GM21576 (cell line): ENCODE measurements around the gene PARP6.

Experiments used
- ATAC-seq: cut with Tn5 transposase; IDR thresholded peaks from one replicate; pipeline ENCODE4 v1.9.1; 2021; ENCODE audit warnings: mild to moderate bottlenecking, moderate library complexity; ENCODE audit not compliant: unreplicated experiment

Gene PARP6, protein sequence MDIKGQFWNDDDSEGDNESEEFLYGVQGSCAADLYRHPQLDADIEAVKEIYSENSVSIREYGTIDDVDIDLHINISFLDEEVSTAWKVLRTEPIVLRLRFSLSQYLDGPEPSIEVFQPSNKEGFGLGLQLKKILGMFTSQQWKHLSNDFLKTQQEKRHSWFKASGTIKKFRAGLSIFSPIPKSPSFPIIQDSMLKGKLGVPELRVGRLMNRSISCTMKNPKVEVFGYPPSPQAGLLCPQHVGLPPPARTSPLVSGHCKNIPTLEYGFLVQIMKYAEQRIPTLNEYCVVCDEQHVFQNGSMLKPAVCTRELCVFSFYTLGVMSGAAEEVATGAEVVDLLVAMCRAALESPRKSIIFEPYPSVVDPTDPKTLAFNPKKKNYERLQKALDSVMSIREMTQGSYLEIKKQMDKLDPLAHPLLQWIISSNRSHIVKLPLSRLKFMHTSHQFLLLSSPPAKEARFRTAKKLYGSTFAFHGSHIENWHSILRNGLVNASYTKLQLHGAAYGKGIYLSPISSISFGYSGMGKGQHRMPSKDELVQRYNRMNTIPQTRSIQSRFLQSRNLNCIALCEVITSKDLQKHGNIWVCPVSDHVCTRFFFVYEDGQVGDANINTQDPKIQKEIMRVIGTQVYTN

DNA sequence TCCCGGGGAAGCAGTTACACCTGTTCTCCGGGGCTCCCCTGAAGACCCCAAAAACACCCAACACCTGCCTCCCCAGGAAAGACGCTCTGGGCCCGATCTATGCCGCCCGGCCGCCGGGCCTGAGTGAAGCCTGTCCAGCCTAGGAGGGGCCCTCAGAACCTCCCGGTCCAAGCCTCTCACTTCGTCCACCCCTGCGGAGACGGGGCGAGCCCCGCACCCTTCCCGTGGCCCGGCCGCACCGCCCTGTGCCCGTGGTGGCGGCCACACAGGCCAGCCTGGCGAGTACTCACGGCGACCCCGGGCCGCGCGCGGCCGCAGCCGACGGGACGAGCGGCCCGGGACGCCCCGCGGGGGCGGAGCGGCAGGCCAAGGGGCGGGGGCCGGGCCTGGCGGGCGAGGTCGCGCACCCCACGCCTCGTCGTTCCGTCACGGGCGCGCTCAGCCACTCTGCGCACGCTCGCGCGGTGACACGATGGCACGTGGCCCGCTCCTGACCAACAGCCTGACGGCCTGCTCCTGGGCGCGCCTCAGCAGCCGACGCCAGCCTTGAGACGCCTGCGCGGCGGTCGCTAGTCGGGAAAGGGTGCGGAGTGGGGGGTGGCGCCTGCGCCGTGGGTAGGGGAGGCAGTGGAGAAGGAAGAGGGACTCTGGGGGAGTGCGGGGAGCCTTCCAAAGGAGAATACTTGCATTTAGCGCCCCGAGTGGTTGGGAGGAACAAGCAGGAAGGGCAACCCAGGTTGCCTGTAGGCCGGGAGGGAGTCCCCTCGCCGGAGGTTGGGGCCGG is at the start of gene PARP6:
PARP6 (minus strand) TSS at position 342 of the 784 bp plus-strand sequence. CDS start 5,077 bp downstream, outside the sequence.
- ATAC-seq: peak; percentile 89

DNA sequence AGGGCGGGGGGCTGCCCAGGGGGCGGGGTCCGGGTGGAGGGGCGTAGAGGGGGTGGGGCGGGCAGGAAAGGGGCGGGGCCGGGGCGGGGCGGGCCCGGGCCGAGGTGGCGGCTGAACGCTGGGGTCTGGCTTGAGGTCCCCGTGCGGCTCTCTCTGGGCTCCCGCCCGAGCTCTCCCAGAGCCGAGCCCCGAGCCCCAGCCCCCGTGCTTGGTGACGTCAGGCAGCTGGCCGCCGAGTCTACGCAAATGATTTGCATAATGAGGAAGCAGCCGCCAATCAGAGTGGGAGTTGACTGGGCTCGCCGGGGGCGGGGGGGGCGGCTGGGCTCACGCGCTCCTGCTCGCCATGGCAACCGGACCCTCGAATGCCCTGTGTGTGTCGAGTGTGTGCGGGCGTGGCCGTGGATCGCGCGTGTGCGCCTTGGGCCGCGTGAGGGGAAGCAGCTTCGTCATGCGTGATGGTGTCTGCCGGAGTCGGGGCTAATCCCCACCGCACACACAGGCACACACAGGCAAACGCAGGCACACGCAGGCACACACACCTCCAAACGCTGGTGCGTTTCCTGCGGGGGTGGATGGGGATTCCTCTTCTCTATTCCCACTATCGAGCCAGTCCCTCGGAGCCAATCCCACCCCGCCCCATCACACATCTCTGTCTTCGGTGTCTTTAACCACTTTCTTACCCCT is 47.8 kb upstream of the PARP6 start, which contains the start of gene CELF6:
CELF6 (minus strand) TSS at position 173 of the 687 bp plus-strand sequence. CDS start 283 bp downstream, outside the sequence.
- ATAC-seq: peak; percentile 55

DNA sequence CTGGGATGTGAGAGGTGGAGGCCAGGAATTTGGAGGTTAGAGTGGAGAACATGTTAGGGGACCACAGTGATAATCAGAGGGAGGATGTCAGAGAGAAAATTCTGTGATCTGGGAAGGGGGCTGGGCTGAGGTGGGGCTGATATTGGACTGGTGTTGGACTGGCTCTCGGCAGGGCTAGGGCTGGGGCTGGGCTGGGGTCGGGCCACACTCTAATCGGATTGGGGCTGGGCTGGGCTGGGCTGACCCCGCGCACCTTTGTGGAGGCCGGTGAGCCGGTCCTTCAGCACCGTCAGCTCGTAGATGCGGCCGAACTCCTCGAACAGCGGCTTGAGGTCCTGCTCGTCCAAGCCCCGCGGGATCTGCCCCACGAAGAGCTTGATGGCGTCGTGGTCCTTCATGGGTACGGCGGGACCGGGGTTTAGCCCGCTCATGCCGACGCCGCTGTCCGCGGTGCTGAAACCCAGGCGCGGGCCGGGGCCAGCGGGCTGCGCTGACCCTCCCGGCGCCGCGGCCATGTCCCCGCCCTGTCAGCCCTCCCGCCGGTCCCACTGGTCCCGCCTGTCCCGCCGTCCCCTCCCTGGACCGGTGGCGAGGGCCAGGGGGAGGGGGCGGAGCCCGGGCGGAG is 47.1 kb upstream of the PARP6 start:
- peak; percentile 21 for ATAC-seq

DNA sequence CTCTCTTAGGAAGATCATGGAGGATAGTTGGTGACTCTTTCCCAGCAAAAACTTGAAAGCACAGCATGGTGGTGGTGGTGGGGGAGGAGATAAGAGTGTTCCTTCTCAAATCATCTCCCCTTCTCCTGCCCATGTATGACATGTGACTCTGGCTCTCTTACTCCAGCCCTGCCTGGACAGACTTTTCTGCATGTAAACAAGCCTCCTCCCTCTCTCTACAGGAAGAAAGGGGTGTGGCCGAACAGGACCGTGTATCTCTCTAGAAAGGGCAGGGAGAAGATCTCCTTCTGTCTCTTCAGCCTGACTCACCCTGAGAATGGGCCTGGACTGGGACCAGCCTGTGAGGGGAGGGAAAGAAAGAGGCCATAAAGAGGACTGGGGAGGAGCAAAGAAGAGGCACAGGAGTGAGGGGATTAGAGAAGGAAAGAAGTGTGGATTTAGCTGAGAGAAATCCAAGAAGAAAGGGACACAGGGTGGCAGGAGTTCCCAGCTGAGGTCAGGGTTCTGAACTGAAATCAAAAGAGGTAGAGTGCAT is 46.1 kb upstream of the PARP6 start:
- ATAC-seq: no peak

DNA sequence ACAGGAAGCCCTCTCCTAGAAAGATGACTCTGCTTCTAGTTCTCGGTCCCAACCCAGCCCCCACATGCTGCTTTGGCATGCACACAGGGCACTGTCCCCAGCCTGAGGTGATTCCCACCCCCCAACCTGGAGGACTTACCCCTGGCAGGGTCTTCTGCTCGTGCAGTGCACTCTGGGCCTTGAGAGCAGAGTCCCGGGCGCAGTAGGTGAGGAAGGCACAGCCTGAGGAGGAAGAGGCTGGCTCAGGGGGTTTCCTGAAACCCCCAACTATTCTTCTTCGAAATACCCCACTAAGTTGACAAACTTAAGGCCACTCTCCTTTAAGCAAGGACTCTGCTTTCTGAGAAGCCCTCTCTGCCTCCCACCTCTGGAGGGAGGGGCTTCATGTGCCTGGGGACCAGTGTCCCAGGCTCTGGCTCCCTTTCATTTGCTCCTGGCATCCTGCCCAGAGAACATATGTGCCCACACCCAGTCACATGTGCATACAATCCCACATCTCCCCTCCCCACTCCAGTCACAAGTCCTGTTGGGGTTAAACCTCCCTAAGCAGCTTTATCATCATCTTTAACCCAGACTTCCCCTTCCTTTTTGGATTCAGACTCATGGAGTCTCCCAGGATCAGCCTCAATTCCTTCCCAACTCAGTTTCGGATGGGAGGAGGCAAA is 43.5 kb upstream of the PARP6 start:
- ATAC-seq: no peak

DNA sequence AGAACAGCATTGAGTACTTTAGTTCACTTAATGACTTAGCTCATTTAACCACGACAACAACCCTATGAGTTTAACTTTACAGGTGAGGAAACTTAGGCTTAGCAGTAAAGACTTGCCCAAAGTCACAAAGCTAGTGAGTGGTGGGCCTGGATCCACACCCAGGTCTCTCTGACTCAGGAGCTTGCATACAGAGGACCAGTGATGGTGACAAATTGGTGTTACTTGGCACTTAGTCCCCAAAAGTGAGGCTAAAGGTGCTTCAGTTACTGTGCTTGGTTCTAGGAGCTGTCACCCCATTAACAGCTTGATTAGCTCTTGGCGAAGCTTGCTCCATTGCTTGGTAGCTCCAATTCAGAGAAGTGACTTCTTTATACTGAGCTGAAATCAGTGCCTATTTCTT is 41.5 kb upstream of the PARP6 start:
- no peak for ATAC-seq

DNA sequence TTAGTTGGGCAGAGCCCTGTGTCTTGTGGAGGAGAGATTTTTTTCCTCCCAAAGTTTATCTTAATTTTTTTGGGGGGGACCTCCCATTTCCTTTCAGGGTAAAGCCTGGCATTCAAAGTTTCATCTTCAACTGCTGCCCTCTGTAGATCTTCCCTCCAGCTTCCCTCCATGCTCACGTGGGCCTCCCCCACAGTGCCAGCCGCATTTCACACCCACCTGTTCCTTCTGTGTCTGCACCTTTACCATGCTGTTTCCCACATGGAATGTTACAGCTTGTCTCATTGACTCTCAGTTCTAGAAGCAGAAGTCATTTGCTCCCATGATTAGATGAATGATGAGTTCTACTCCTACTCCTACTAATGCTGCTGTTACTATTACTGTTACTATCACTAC is 41.1 kb upstream of the PARP6 start:
- no peak for ATAC-seq

DNA sequence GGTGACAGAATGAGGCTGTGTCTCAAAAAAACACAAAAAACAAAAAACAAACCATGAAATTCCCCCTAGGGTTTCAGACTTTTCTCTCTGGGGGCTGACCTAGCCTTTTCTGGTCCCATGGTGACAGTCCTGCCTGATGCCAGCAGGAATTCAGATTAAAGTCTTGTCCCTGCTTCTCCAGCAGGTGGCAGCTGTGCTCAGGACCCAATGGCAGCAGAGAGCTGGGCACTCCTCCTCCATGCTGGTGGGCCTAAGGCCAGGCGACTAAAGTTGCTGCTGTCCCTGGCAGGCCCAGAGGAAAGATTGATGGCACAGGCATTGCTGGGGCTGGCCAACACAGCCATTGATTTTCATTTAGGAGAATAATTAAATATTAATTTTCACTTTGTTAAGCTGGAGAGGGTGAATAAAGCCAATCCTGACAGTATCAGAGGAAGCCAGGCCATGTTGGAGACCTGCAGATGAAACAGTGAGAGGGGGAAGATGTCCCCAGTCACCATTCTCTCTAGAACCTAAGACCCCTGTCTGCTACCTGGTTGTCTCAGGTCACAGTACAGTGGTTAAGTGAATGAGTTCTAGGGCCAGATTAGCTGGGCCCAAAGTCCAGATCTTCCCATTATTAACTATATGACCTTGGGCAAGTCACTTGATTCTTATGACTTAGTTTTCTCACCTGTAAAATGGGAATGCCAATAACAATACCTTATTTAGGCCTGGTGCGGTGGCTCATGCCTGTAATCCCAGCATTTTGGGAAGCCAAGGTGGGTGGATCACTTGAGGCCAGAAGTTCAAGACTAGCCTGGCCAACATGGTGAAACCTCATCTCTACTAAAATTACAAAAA is 40.5 kb upstream of the PARP6 start:
- ATAC-seq: peak; percentile 66

DNA sequence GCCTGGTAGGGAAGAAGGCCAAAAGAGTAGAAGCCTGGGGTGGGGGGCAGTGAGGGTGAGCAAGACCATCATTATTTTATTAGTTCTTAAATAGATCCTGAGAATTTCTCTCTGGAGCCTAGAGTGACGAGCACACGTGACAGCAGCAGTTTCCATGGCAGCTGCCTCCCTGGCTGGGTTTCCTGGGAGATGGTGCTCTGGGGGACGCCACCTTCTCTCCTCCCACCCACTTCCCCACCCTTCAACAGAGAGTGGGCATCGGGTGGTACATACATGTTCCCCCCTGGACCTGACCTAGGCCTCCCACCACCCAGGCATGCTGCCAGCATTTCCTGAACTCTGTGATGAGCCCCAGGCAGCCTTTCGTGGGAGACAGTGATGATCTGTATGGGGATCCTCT is 34.7 kb upstream of the PARP6 start:
- no peak for ATAC-seq

DNA sequence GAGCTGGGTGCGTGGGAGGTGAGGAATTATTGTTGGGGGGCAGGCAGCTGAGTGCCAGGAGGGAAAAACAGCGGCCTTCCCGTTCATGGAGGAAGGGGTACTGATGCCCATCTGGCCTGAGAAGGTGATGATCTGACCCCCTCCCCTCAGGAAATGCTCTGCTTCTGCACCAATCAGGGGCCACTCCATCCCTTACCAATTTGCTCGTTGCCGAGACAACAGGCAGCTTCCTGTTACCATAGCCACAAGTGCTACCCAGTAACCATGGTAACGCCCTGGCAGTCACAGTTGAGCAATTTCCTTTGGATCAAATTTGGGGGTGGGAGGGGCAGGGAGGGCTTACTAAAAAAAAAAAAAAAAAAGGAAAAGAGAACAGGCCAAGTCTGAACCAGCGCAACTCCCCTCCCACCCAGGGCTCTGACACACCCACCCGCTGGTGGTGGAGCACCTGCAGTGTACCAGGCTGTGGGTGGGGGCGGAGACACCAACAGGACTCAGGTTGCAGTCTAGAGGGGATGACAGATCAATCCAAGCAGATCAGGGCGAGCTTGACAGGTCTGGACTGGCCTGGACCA is 33.9 kb upstream of the PARP6 start:
- ATAC-seq: no peak

DNA sequence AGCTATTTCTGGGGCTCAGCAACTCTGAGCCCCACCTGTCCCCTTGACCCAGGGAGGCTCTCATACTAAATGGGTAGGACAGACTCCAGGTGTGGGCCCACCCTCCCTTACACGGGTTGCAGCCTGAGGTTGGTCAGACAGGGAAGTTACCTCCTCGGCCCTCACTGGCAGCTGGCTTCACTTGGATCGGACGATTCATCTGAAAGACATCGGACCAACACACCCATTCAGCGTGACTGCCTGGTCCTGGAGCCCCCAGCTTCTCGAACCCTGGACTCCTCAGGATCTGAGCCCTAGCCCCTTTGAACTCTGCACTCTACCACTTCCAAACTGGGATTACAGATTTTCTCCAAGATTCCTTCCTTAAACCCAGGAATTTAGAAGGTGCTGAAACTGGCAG is 32.2 kb upstream of the PARP6 start:
- ATAC-seq: no peak

DNA sequence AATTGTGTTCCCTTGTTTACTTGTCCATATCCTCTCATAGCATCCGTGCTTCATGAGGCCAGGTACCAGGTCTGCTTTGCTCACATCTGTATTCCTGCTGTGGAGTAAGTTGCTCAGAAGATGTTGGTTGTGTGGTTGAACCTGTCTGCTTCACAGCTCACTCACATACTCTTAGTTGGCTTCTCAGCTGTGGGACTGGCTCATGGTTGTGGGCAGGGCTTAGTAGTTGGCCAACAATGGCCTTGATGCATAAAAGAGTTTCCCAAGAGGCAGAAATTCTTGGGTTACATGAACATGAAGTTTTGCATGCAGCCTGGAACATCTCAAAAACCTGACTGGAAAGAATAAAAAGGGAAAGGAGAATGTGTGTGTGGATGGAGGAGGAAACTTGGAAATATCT is 30.6 kb upstream of the PARP6 start:
- ATAC-seq: no peak

DNA sequence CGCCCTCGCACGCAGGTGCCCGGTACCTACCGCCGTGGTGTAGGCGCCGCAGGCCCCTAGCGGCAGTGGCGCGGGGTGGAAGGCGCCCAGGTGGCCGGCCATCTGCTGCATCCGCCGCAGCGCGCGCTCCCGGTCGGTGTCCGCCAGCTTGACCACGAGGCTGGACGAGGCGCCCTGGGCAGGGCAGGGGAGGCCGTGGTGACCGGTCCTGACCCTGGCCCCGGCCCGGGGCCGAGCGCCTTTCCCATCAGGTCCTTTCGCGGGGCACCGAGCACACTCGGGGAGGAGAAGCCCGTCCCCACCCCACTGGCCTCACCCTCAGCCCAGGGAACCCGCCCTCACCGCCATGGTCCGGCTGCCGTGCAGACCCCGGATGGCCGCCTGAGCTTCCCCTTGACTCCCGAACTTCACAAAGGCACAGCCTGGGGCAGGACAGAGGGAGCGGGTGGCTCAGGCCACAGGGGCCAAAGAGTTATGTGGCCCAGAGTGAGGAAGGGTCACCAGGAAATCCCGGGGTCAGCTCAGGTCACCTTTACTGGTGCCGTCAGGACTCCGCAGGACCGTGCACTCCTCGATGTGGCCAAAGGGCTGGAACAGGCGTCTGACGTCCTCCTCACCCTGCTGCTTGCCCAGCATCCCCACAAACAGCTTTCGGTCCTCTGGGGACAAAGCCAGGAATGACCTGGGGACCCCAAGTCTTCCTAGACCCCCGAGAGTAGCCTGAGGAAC is 17.4 kb upstream of the PARP6 start:
- ATAC-seq: no peak

DNA sequence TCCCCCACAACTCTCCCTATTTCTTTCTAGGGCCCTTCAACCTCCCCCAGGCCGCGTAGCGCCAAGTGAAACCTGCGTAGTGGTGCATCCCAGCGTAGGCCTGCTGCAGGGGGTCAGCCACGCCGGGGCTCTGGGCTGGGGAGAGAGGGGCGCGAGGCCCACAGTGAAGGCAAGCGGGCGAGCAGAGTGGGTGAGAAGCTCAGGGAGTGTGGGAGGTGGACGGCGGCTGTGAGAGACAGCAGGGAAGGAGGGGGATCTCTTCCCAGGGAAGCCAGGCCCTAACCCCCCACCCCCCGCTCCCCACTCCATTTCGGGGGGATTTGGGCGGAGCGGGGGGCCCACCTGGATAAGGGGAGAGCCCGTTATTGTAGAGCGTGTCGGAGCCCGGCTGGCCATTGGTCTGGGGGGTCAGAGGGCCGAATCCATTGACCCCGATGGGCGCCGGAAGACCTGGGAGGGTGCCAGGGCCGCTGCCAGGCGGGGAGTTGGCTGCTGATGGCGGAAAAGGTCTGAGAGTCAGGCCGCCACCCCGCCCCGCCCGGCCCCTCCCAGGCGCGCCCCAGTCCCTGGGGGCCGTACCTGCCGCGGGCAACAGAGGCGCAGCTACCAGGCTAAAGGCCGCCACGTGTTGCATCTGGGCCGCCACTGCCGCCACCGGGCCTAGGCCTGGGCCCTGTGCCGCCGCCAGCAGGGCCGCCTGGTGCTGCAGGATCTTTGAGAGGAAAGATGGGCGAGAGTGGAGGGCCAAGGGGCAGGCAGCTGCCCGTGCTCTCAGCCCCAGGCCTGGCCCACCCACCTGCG is 16.6 kb upstream of the PARP6 start:
- no peak for ATAC-seq

DNA sequence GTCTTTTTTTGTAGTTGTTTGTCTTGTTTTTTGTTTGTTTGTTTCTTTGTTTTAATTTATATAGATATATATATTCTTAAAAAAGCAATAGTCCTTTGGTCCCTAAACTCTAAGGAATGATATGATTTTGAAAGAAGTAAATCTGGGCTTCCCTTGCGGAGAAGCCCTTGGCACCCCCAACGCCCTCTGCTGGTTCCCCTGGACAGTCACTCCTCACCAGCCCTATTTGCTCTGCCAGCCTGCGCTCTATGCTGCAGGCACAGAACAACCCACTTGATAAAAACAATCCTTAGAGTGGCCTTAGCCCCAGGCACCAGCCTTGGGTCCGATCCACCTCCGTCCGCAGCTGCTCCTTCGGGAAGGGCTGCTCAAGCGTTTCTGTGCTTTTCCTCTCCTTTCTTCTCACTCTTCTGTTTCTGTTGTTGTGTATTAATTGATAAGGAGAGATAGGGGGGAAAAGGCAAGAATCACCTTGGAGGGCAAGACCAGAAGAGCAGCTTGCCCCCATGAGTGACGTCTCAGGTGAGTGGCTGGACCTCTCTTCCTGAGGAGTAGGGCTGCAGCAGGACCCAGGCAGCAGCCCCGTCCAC is 13.7 kb upstream of the PARP6 start:
- ATAC-seq: no peak

DNA sequence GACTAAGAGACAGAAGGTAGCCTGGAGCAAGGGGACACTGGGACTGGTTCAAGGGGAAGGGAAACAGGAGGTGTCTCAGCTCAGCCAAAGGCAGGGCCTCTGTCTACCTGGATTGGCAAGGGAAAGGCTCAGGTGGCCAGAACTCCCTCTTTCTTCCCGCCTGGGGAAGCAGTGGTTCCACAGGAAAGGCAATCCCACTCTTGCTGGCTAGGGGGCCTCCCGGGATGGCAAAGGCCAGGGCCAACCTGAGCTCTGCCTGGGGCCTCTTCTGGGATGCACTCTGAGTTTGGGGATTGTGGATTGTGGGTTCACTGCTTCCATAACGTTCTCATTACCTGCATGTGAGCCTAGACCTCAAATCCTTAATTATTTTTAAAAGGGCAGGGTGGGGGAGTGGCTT is 13.0 kb upstream of the PARP6 start:
- no peak for ATAC-seq

DNA sequence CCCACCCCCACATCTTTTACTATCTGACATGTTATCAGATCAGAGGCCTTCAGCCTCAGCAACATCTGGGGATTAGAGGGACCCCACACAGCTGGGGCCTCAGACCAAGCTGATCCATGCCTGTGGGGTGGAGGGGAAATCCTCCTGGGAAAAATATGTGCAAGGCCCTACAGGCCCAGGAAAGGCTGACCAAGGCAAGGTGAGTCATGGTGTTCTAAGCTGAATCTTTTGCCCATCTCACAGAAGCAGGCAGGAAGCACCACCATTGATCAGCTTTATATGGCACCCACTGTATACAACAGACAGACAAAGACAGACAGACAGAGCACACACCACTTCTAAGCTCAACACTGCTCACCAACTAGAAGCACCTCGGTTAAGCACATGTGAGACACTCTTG is 12.4 kb upstream of the PARP6 start:
- no peak for ATAC-seq
